GM19035 (cell line): ENCODE results near the gene CTNNBIP1.
A peak's percentile ranks its signal among the peaks of the same experiment; 100 is the strongest.

Source experiments
- ATAC-seq: cut with Tn5 transposase; IDR thresholded peaks from one replicate; pipeline ENCODE4 v1.9.1; 2021; ENCODE audit not compliant: unreplicated experiment

Gene CTNNBIP1

DNA sequence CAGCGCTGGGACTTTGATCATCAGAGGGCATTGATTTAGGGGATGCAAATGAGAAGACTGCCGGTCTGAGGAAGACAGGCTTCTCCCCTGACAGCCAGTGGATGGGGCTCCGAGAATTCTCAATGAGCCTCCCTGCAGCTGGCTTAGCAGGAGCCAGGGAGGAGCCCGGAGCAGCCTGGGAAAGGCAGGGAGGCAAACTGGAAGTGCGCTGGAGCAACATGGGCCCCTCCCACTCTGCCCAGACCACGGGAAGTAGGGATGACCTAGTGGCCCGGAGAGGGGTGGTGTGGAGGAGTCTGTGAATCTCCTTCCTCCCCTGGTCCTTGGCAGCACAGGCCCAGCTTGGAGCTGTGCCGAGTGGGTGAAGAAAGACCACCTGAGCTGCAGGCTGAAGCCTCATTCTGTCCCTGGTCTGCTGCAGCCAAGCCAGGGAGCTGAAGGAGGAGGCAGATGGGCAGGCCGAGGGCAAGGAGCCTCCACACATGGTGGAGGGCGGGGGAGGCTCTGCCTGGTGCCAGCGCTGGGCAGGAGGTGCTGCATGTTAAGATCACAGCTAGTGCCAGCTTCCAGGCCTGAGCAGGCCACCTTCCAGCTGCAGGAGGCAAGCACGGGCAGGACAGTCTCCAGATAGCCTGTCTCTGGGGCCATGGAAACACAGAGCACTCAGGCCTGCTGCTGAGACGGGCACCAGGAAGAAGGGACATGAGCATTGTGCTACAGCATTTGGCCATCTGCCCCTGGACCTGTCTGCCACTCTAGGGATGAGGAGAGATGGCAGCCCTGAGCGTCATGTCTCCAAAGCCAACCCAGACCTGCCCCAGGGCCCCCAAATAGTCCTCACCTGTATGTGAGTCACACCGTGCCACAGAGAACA is 74.1 kb downstream of the CTNNBIP1 start:
- ATAC-seq, result no peak

DNA sequence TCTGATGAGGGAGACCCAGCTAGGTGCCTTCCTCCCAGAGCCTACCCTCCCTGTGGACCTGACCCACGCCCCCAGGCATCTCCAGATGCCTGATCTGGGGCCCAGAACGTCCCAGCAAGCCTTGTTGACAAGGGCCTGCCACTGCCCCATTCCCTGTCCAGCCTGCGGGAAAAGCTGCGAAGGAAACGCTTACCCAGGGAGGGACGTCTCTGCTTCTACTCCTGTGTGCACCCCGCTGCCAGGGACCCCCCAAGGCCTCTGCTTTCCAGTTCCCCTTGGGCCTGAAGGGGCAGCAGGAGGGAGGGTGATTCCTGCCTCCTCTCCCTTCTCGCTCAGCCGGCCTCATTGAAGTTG is 74.7 kb downstream of the CTNNBIP1 start:
- no peak for ATAC-seq

DNA sequence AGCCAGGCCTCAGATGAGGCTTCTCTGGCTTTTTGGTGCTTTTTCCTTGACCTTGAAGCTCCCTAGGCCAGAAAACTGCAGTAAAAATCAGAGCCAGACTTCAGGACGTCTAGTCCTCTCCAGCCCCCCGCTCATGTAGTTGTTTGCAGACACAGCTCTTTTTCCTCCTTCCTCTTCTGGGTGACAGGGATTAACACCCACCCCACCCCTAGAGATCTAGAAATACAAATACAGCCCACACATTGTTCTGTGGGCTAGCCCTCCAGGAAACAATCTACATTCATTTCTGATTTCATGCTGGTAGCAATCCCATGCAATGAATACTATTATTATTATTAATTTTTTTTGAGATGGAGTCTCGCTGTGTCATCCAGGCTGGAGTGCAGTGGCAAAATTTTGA is 76.4 kb downstream of the CTNNBIP1 start:
- no peak for ATAC-seq

DNA sequence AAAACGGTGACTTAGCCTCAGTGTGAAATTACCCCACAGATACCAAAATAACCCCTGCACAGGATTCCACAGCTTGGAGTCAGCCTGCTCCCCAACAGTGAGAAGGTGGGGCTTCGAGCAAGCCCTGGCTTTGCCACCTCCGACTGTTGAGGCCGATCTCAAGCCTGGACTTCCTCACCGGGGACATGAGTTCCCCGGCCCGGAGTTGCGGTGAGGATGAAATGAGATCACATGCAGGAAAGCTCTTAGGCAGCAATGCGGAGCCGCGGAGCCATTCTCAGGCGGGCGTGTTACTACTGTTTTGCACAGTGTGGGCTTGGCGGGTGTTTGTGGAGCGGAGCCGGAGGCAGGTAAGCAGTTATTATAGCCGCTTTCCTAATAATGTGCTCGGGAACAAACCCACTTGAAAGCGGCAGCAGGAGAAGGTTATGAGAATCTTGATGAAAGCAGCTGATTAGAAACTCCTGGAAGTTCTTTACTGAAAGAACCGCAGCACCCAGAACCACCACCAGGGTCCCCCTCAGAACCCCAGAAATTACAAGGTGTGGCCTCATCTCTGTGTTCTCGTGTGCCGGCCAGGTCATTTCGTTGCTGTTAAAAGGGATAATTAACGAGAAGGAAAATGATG is 82.4 kb downstream of the CTNNBIP1 start:
- no peak for ATAC-seq

DNA sequence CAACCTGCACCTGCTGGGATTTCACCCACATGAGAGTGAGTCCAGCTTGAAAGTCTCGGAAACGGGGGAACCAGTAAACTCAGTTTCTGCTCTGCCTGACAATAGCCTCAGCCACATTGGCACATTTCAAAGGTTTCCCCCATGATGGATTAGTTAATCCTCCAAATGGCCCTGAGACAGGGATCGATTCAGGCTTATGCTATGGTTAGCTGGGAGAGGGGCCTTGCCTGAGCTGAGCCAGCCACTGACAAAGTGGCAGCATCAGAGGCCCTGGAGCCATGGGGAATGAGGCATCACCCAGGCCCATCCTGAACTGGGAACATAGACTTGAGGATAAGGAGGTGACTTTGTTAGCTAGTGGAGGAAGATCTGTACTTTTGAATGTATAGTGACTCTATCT is 83.5 kb downstream of the CTNNBIP1 start:
- ATAC-seq, result no peak

DNA sequence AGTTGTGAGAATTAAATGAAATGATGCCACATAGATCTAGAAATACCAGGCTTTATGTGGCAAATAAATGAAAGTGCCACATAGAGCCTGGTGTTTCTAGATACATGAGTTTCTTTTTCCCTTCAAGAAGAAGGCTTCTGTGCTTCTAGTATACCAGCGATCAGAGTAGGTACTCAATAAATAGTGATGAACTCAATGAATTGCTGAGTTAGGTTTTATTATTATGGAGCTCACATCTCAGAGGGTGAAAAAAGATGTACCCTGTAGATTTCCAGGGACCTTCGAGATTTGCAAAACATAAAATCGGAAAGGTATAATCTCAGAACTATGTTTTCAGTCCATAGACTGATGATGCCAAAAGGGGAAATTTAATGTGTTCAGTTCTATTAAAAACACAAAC is 84.0 kb downstream of the CTNNBIP1 start:
- ATAC-seq, result no peak

DNA sequence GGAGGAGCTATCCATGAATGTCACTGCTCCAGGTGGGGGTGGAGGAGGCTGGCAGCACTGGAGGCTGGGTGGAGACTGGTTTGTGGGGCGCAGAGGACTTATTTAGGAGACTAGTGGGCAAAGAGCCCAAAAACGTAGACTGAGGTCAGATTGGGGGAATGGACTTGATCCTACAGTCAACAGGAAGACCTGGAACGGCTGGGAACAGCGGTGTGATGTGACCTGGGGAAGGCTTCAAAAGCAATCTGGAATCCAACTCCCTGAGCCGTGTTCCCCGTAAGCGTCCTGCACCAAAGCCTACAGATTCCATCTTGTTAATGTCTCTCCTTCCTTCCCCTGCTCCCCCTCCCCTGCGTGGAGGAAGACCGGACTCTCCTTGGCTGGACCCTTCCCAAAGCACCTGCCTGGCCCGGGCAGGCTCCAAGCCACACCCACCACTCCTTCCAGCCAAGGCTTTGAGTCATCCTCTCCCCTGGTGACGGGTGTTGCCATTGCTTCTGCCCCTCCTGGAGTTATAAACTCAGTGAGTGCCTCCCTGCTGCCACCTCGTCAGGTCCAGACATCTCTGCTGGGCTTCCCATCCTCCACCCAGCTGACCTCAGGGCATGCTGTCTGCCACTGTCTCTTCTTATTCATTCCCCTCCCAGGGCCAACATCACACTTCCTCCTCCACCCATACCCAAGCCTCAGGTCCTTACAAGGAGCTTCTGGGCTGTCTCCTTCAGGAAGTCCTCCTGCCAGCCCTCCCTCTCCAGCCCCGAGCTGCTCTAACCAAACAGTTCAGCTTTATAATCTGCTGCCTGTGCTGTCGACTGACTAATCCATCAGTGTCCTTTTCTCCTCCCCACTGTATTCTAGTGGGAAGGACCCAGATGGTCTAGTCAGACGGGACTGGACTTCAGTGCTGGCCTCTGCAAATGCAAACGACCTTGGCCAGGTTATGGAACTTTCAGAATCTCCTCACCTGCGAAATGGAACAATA is 84.7 kb downstream of the CTNNBIP1 start:
- no peak for ATAC-seq

DNA sequence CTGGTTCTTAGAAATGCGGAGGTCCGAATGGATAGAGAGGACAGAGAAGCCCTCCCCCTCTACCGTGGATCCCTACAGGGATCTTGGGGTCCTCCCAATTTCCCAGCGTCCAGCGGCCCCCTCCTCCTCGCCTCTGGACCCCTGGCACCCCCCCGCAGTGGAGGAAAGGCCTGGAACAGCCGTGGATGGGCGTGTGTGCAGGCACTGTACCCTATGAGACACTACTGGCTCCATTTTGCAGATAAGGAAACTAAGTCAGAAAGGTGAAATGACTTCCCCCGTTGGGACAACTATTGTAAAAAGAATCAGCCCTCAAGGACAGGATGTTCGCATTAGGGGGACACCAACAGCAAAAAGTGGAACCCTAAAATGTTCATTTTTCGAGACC is 85.4 kb downstream of the CTNNBIP1 start:
- ATAC-seq, result no peak

DNA sequence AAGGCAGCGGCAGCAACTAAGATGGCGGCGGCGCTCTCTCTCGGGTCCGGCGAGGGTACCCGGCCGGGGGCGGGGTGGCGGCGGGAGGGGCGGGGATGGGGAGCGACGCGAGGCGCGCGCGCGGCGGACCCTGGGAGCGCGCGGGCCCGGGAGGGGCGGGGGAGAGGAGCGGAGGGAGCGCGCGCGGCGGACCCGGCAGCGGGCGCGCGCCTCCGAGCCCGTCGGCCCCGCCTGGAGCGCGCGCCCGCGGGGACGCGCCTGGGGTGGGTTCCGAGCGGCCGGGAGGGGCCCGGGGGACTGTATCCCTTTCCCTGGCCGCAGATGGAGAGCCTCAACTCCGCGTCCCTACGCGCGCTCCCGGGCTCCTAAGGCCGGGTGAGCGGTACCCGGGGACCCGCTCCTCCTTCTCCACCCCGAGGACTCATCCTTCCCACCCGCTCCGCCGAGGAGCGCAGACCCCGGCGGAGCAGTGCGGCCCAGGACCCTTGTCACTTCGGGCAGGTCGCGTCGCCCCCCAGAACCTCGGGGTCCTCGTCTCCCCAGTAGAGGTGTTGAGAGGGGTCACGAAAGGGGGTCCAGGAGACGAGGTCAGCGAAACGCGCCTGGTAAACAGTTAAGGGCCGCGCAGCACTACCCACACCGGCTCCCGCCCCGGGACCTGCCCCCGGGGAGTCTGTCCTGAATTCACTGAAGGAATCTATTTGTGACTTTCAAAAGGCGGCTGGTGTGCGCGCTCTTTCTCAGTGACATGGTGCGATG is 85.9 kb downstream of the CTNNBIP1 start, which contains the start of gene CLSTN1:
TSS of gene CLSTN1 (minus strand) at position 23 of the 759 bp plus-strand sequence. CDS start 232 bp downstream, outside the sequence.
- peak; percentile 64 for ATAC-seq

DNA sequence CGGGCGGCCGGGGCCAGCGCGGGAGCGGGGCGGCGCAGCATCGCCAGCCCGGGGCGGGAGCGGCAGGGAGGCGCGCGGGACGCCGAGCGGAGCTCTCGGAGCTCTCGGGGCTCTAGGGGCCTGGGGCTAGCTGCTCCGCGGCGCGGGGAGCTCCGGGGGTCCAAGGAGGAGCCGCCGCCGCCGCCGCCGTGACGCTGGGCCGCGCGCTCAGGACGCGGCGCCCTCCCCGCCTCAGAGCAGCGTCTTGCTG is 86.5 kb downstream of the CTNNBIP1 start:
- ATAC-seq, result peak; percentile 27

DNA sequence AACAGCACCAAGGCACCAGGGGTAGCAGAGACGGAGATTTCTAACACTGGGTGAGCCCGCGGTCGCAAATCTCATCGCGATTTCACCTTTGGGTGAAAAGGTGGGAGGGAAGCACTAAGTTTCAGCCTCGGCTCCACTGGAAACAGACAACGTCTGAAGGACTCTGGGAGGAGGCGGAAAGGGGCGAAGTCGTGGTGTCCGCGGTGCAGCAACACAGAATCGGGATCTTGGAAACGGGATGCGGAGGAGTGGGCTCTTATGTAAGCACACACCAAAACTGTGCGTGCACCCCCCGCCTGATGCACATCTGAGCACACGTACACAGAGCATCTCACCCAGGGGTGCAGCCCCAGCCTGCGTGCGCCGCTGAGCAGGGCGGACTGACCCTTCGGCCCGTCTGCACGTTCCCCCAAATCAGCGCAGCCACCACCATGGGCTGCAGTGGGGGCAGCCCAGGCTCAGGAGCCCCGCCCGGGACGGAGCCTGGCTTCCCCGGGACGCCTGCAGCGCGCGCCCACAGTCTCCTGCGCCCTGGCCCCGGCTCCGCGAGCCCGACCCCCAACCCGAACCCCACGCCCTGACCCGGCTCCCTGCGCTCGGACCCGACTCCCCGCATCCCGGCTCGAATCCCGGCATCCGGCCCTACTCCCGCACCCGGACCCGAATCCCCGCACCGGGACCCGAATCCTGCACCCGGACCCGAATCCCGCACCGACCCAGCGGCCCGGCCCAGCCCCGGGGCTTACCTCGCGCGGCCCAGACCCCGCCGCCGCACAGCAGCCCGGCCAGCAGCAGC is 87.0 kb downstream of the CTNNBIP1 start:
- peak; percentile 11 for ATAC-seq

DNA sequence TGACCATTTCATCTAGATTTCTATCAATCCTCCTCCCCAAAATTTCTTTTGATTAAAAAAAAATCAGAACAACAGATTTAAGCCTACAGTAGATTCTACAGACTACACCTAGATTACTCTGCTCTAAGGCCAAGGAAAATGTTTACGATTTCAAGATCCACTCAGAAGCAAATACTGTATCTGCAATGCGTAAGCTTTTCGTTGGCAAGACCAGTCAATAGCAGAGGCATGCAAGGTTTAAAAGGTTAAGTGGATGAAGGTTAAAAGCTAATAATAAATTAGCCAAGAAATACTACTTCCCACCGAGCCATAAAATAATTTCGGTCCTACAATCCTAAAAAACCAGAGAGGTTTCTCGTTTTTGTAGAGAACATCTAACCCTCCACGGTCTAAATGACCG is 87.6 kb downstream of the CTNNBIP1 start:
- ATAC-seq, result no peak

DNA sequence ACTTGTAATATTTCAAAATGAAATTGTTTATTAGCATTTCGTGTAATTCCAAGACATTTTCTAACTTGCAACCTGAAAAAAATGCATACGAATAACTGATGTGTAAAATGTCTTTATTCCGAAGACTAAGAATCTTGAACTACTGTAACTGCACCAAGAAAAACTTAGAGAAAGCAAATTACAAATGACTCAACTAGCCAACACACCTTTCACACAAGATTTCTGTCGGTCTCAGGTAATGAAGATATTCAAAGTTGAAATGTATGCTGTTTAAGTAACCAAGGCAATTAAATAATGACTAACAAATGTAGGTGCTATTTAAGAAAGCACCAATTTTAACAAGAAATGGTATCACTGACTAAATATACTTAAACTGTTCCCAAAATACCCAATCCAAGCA is 88.4 kb downstream of the CTNNBIP1 start:
- ATAC-seq, result no peak

DNA sequence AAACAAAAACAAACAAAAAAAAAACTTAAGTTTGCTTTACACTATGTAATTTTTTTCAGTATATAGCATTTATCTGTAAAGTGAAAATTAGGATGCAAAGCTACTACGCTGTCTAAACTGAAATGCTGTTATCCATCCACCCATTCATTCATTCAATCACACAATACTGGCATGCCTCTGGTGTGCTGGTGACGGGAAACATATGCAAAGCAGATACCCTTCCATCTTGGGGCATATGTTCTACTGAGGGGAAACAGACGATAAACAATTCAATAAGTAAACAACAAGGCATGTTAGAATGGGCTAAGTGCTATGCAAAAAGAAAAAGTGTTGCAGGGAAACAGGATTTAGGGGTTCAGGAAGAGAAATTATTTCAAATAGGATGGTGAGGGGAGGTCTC is 89.5 kb downstream of the CTNNBIP1 start:
- ATAC-seq, result no peak

DNA sequence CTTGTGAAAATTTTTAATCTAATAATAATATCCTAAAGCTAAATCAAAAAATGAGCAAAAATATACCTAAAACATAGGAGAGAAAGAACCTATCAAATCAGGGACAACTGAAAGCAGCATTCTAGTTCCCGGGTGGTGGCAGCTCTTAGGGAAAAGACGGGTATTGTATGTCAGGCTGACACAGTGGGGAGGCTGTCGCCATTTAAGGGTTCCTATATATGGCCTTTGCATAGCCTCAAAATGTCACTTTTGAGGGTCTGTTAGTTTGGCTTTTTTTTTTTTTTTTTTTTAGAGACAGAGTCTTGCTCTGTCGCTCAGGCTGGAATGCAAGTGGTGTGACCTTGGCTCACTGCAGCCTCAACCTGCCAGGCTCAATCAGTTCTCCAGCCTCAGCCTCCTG is 92.3 kb downstream of the CTNNBIP1 start:
- no peak for ATAC-seq

DNA sequence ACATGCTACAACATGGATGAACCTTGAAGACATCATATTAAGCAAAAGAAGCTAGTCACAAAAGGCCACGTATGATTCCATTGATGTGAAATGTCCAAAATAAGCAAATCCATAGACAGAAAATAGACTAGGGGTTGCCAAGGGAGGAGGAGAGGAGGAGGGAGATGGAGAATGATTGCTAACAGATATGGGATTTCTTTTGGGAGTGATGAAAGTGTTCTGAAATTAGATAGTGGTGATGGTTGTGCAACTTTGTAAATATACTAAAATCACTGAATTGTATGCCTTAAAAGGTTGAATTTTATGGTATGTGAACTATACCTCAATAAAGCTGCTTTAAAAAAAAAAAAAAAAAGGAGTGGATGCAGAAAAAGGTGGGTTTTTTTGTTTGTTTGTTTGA is 93.9 kb downstream of the CTNNBIP1 start:
- ATAC-seq, result no peak

DNA sequence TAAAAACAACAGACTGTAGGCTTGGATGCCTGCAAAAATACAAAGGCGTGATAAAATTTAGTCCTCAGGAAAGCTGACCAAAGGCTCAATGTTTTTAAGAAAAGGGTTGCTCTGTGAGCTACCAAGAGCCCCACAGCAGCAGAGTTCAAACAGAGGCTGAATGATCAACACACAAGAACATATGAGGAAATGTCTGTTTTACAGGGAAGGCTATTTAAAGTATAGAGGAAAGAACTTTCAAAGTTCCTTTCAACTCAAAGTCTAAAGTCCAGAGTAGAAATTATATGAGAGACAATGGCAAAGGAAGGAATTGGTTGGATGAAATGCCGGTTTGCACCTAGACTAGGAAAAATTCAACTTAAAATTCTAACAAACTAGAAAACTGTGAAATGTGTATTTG is 94.9 kb downstream of the CTNNBIP1 start:
- no peak for ATAC-seq

DNA sequence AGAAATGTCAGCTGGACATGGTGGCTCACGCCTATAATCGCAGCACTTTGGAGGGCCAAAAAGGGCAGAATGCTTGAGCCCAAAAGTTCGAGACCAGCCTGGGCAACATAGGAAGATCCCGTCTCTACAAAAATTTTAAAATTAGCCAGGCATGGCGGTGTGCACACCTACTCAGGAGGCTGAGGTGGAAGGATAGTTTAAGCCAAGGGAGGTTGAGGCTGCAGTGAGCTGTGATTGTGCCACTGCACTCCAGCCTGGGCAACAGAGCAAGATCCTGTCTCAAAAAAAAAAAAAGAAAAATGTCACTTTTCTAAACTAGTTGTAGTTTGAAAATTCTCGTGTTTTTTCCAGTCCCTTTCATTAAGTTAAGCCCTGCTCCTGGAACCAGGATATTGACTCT is 95.5 kb downstream of the CTNNBIP1 start:
- no peak for ATAC-seq

DNA sequence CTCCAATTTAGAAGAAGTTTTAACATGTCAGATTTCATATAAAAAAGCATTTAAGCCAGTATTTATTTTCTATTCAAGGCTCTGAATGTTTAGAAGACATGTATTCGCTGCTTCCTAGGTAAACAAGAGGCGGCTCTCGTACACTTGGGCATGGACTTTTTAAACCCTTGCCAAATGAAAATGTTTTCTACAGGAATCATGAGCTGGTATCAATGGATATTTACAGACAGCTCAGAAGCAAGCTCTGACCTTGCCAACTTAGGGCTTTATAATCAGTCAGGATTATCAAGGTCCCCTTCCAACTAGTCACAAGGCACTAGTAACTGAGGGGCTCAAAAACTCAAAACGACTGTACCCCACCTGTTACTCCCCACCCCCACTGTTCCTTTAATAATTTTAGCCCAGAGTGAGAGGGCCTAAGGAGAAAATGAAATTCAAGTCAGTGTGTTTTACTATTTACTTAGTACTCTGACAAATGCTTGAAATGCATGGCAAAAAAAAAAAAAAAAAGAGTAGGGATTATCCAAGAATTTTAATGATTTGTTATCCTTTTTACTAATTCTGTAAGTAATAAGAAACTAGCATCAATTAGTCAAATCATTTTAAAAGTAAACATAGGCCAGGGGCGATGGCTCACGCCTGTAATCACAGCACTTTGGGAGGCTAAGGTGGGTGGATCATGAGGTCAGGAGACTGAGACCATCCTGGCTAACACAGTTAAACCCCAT is 98.7 kb downstream of the CTNNBIP1 start:
- ATAC-seq, result no peak

DNA sequence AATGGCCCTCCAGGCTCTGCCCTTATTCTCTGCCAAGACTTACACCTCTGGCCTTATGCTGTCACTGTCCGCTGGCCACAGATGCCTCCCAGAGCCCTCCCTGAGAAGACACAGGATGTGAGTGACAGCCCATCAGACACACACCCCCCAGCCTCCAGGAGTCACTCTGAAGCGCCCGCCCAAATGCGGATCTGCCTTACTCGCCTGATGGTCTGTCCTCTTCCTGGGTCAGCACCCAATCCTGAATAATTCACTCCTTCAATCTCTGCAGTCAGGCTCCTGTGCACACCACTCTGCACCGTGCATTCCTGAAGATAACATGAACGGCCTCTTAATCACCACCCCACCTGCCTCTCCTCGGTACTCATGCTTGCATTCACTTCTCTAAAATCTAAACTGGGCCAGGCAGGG is 101.0 kb downstream of the CTNNBIP1 start:
- ATAC-seq, result no peak
